Loucy (cell line): ENCODE data around the gene NUSAP1.

ENCODE experiments used
- H2AFZ ChIP-seq: fragments of 200-600 bp; sonication (generic); 2 replicates; pipeline ENCODE4 v1.6.0; 2016; ENCODE audit warnings: antibody characterized with exemption, mild to moderate bottlenecking, low read length, moderate library complexity
- H3F3A ChIP-seq: fragments of 200-600 bp; 2 replicates; pipeline ENCODE4 v1.6.0; 2016; ENCODE audit warnings: antibody characterized with exemption, low read depth, mild to moderate bottlenecking
- H3K27me3 ChIP-seq: fragments of 200-600 bp; sonication (generic); 2 replicates; pipeline ENCODE4 v1.6.1; 2014; ENCODE audit warnings: low read length, mild to moderate bottlenecking; ENCODE audit not compliant: insufficient read depth, poor library complexity, severe bottlenecking
- H3K36me3 ChIP-seq: fragments of 200-600 bp; sonication (generic); 2 replicates; pipeline ENCODE4 v1.6.1; 2016; ENCODE audit warnings: low read length; ENCODE audit not compliant: insufficient read depth
- H3K4me1 ChIP-seq: fragments of 200-600 bp; sonication (generic); 2 replicates; pipeline ENCODE4 v1.5.1; 2014; ENCODE audit warnings: low read length, mild to moderate bottlenecking; ENCODE audit not compliant: insufficient read depth, poor library complexity, severe bottlenecking
- H3K4me2 ChIP-seq: fragments of 200-600 bp; sonication (generic); 2 replicates; pipeline ENCODE4 v1.6.0; 2014; ENCODE audit warnings: antibody characterized with exemption, low read length, low read depth, mild to moderate bottlenecking; ENCODE audit not compliant: poor library complexity, severe bottlenecking
- H3K4me3 ChIP-seq: fragments of 200-600 bp; sonication (generic); 2 replicates; pipeline ENCODE4 v1.5.1; 2014; ENCODE audit warnings: low read length, mild to moderate bottlenecking, mixed read lengths; ENCODE audit not compliant: poor library complexity, severe bottlenecking
- H3K79me2 ChIP-seq: fragments of 200-600 bp; sonication (generic); 2 replicates; pipeline ENCODE4 v1.6.1; 2014; ENCODE audit warnings: low read length; ENCODE audit not compliant: insufficient read depth
- H3K9ac ChIP-seq: fragments of 200-600 bp; sonication (generic); 2 replicates; pipeline ENCODE4 v1.6.0; 2014; ENCODE audit warnings: mild to moderate bottlenecking, low read depth, low read length, moderate library complexity; ENCODE audit not compliant: poor library complexity, severe bottlenecking
- H3K9me2 ChIP-seq: fragments of 200-600 bp; sonication (generic); replicated peaks from 2 replicates; pipeline ENCODE4 v1.6.1; 2016; ENCODE audit warnings: low read depth, low read length, mixed read lengths
- H3K9me3 ChIP-seq: fragments of 200-600 bp; sonication (generic); 2 replicates; pipeline ENCODE4 v1.6.1; 2014; ENCODE audit warnings: mild to moderate bottlenecking, antibody characterized with exemption, low read length, low read depth; ENCODE audit not compliant: insufficient read depth
- H4K20me1 ChIP-seq: fragments of 200-600 bp; sonication (generic); 2 replicates; pipeline ENCODE4 v1.6.0; 2014; ENCODE audit warnings: antibody characterized with exemption, low read length, mild to moderate bottlenecking; ENCODE audit not compliant: insufficient read depth, poor library complexity, severe bottlenecking
- CTCF ChIP-seq: fragments of 200-600 bp; sonication (generic); conservative IDR thresholded peaks from 2 replicates; pipeline ENCODE4 v1.5.1; 2014; ENCODE audit warnings: mild to moderate bottlenecking, antibody characterized with exemption, low read length
- EZH2phosphoT487 ChIP-seq: fragments of 200-600 bp; IDR thresholded peaks from 2 replicates; pipeline ENCODE4 v1.6.1; 2018; ENCODE audit warnings: antibody characterized with exemption, mild to moderate bottlenecking, moderate library complexity, borderline replicate concordance

NUSAP1 gene

GRCh38 chr15:41411031-41411430, 78.3 kb downstream of the NUSAP1 start:
- Histone ChIP-seq H3K4me2 (no peak overlapping the region), H3F3A (no peaks in the 10 kb centered on the region), H2AFZ (no peak overlapping the region), H3K9ac (no peak overlapping the region), H3K36me3 (no peaks in the 10 kb centered on the region), H3K9me3 (no peaks in the 10 kb centered on the region), H3K4me1 (peaks cover under 1% of the 10 kb centered on the region), H3K4me3 (no peak overlapping the region), H3K79me2 (0 out of 2 replicates have a peak, but pooled peaks cover under 1% of the 10 kb centered on the region), H3K9me2 (no peaks in the 10 kb centered on the region), H4K20me1 (no peaks in the 10 kb centered on the region), H3K27me3 (no peaks in the 10 kb centered on the region)
- TF ChIP-seq CTCF (no peak), EZH2phosphoT487 (no peak)

DNA sequence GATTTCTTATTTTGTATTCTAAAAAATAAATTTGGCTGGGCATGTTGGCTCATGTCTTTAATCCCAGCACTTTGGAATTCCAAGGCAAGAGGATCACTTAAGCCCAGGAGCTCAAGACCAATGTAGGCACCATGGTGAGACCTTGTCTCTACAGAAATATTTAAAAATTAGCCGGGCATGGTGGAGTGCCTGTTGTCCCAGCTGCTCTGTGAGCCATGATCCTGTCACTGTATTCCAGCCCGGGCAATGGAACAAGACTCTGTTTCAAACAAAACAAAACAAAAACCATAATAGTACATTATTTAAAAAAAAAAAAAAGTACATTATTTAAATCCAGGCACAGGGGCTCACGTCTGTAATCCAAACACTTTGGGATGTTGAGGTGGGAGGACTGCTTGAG, 78.8 kb downstream of the NUSAP1 start:
- H3K79me2 ChIP-seq, result peaks cover 5% of the 10 kb centered on the region
- H2AFZ ChIP-seq, result no peak overlapping the region
- no peaks in the 10 kb centered on the region for H3F3A ChIP-seq
- H3K36me3 ChIP-seq, result no peaks in the 10 kb centered on the region
- peaks cover 4% of the 10 kb centered on the region for H3K4me1 ChIP-seq
- TF ChIP-seq CTCF, result no peak
- no peak for TF ChIP-seq EZH2phosphoT487
- H3K9me2 ChIP-seq, result no peaks in the 10 kb centered on the region
- no peaks in the 10 kb centered on the region for H3K9me3 ChIP-seq
- no peaks in the 10 kb centered on the region for H3K27me3 ChIP-seq
- H3K4me3 ChIP-seq, result no peak overlapping the region
- no peak overlapping the region for H3K9ac ChIP-seq
- H3K4me2 ChIP-seq, result no peak overlapping the region
- H4K20me1 ChIP-seq, result no peaks in the 10 kb centered on the region

GRCh38 chr15:41416128-41416741, 83.6 kb downstream of the NUSAP1 start:
- Histone ChIP-seq H3K36me3 (no peaks in the 10 kb centered on the region), H3K27me3 (no peaks in the 10 kb centered on the region), H3K4me2 (peak overlapping the region; percentile 98), H3K4me1 (peaks cover 34% of the 10 kb centered on the region), H3K4me3 (peak overlapping the region; percentile 94), H4K20me1 (peaks cover 37% of the 10 kb centered on the region), H2AFZ (peak overlapping the region; percentile 93), H3K9me2 (no peaks in the 10 kb centered on the region), H3K9me3 (no peaks in the 10 kb centered on the region), H3K9ac (peak overlapping the region; percentile 83), H3K79me2 (peaks cover 49% of the 10 kb centered on the region), H3F3A (no peaks in the 10 kb centered on the region)
- TF ChIP-seq CTCF (no peak), EZH2phosphoT487 (no peak)
